Lung (tissue), 12 donors: ENCODE measurements around the gene CBLN1. TPM values are rescaled to one million over a fixed set of nuclear protein-coding genes. Genes with fewer than 3 reads are reported as not detected.

ENCODE experiments used
- ATAC-seq: fragments of 200-7000 bp; cut with Tn5 transposase; one replicate; pipeline ENCODE4 v1.9.1; 2020; ENCODE audit warnings: moderate number of reproducible peaks; ENCODE audit not compliant: insufficient read depth, low FRiP score
- DNase-seq, 3 donors: peaks; one replicate each; pipeline ENCODE4 v3.0.0-alpha.2; 2013 to 2017
- H3K27ac ChIP-seq, 2 donors: one replicate each; pipeline ENCODE4 v1.5.1; 2013; ENCODE audit warnings: mild to moderate bottlenecking in 2 of 2, moderate library complexity in 2 of 2, control low read depth in 1 of 2, inconsistent platforms in 1 of 2, low read depth in 1 of 2, low read length in 1 of 2
- H3K27me3 ChIP-seq, 3 donors: one replicate each; pipeline ENCODE4 v1.5.1; 2013; ENCODE audit warnings: low read length in 2 of 3; ENCODE audit not compliant: control insufficient read depth in 3 of 3, insufficient read depth in 3 of 3
- H3K36me3 ChIP-seq, 4 donors: one replicate each; pipeline ENCODE4 v1.5.1; 2013; ENCODE audit warnings: low read length in 4 of 4, mild to moderate bottlenecking in 1 of 4, moderate library complexity in 1 of 4; ENCODE audit not compliant: control insufficient read depth in 4 of 4, insufficient read depth in 4 of 4
- H3K4me1 ChIP-seq, 5 donors: one replicate each; pipeline ENCODE4 v1.5.1; 2013; ENCODE audit warnings: low read length in 5 of 5, mild to moderate bottlenecking in 2 of 5, moderate library complexity in 1 of 5; ENCODE audit not compliant: control insufficient read depth in 5 of 5, insufficient read depth in 5 of 5
- H3K4me3 ChIP-seq: one replicate; pipeline ENCODE4 v1.5.1; 2013; ENCODE audit warnings: mild to moderate bottlenecking, control low read depth, moderate library complexity
- H3K9ac ChIP-seq, 2 donors: one replicate each; pipeline ENCODE4 v1.5.1; 2013; ENCODE audit warnings: low read length in 2 of 2, control low read depth in 1 of 2; ENCODE audit not compliant: insufficient read depth in 1 of 2
- H3K9me3 ChIP-seq, 4 donors: one replicate each; pipeline ENCODE4 v1.5.1; 2013; ENCODE audit warnings: low read length in 3 of 4, mild to moderate bottlenecking in 1 of 4, moderate library complexity in 1 of 4; ENCODE audit not compliant: control insufficient read depth in 4 of 4, insufficient read depth in 3 of 4
- WGBS, 2 donors: extraction: QIAGEN DNeasy Blood & Tissue Kit; methylation state at CpG; one replicate each; pipeline ENCODE4 v1.1.7; 2013; 5-methylcytosine and 5-hydroxymethylcytosine counted together
- polyA plus RNA-seq, 2 donors: library from polyadenylated mRNA; stranded (reverse); fragments of 200-250 nt; gene quantifications; one replicate each; pipeline ENCODE4 v1.2.1, GENCODE V29; 2013
- total RNA-seq, 2 donors: library from RNA; depleted of rRNA in 1 of 2; stranded (reverse); fragments of >200 nt in 1 of 2; gene quantifications; one replicate each; pipeline ENCODE4 v1.2.1, GENCODE V29; 2014 to 2021
- TF ChIP-seq, protein P1 (sequence below): IDR thresholded peaks from 2 replicates; pipeline ENCODE4 v1.5.1; 2012; ENCODE audit warnings: mild to moderate bottlenecking; ENCODE audit errors: control extremely low read depth, extremely low read depth
- donor health status: control.
- donor health status: control.
- donor health status: Bipolar disorder and iron deficiency.
- donor health status: healthy.
- donor health status: DM: yes; HTN: yes; CAD: no.

CBLN1 gene
- total and polyA plus RNA-seq, 4 donors: 0.40 to 0.43 TPM; not detected in 2

DNA sequence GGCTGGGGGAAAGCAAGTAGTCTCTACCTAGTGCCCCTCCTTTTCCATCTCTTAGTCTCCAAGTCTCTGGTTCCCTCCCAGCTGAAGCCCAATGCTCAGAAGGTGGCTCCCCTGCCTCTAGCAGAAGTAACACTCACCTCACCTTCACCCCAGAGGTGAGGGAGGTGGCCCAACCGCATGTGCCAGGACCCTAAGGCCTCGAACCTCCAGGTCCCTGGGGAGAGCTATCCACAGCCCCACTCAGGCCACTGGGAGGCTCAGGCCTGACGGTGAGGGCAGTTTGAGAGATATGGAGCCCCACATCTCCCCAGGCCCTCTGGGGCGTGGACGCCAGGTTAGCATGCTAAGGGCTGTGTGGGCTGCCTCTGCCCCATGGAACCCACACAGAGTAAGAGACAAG is 5.8 kb downstream of the CBLN1 start:
- H3K27me3 ChIP-seq: peaks cover 13 to 85% (median 78%) of the 10 kb centered on the region in 3 donors
- no peak for DNase-seq

DNA sequence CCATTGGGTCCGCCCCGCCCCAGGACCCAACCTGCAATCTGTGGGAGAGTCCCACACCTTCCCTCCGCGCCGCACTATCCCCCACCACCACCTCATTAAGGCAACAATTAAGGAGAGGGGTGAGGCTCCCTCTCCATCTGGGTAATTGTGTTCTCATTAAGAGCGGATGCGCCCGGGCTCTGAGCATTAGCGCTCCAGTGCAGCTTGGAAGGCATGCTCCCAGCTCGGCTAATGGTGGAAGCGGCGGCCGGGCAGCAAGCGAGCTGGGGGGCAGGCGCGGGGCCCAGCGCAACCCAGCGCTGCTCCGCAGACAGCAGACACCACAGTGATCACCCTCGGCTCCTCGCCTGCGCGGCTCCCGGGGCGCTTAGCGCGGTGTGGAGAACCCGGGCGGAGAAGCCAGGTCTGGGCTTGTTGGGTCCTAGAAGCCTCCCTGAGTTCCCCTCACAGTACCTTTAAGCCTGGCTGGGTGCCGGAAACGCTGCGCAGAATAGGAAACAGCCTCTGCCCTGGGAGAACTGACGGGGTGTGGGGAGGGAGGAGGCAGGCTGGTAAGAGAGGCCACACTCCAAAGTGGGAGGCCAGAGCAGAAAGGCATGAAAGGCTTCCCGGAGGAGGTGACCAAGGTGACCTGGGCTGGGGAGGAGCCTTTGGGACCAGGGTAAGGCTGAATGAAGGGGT is 6.4 kb downstream of the CBLN1 start:
- H3K36me3 ChIP-seq: no peaks in the 10 kb centered on the region
- DNase-seq (no peak), ATAC-seq (no peak)
- 3 to 4% methylated on average over 34 of the region's 34 CpGs for WGBS, 2 donors
- TF ChIP-seq, protein P1, sequence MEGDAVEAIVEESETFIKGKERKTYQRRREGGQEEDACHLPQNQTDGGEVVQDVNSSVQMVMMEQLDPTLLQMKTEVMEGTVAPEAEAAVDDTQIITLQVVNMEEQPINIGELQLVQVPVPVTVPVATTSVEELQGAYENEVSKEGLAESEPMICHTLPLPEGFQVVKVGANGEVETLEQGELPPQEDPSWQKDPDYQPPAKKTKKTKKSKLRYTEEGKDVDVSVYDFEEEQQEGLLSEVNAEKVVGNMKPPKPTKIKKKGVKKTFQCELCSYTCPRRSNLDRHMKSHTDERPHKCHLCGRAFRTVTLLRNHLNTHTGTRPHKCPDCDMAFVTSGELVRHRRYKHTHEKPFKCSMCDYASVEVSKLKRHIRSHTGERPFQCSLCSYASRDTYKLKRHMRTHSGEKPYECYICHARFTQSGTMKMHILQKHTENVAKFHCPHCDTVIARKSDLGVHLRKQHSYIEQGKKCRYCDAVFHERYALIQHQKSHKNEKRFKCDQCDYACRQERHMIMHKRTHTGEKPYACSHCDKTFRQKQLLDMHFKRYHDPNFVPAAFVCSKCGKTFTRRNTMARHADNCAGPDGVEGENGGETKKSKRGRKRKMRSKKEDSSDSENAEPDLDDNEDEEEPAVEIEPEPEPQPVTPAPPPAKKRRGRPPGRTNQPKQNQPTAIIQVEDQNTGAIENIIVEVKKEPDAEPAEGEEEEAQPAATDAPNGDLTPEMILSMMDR: no peak
- H3K27ac ChIP-seq: no peak overlapping the region
- H3K4me3 ChIP-seq: no peak overlapping the region
- H3K9me3 ChIP-seq: peaks cover 0 to 9% (median 0%) of the 10 kb centered on the region in 4 donors
- H3K27me3 ChIP-seq: peaks cover 8 to 84% (median 73%) of the 10 kb centered on the region in 3 donors
- no peak overlapping the region for H3K9ac ChIP-seq
- H3K4me1 ChIP-seq: peaks cover 0 to 1% (median 0%) of the 10 kb centered on the region in 5 donors

More for the DNA sequence above, 5.8 kb downstream of the CBLN1 start:
- Histone ChIP-seq H3K4me1 (peaks cover 0 to 3% (median 0%) of the 10 kb centered on the region in 5 donors), H3K27ac (no peak overlapping the region), H3K4me3 (no peak overlapping the region), H3K9me3 (peaks cover 0 to 9% (median 0%) of the 10 kb centered on the region in 4 donors), H3K9ac (no peak overlapping the region), H3K36me3 (no peaks in the 10 kb centered on the region)
- ATAC-seq: no peak
- WGBS, 2 donors: 28 to 44% methylated on average over 5 of the region's 5 CpGs
- TF ChIP-seq, protein P1: no peak

DNA sequence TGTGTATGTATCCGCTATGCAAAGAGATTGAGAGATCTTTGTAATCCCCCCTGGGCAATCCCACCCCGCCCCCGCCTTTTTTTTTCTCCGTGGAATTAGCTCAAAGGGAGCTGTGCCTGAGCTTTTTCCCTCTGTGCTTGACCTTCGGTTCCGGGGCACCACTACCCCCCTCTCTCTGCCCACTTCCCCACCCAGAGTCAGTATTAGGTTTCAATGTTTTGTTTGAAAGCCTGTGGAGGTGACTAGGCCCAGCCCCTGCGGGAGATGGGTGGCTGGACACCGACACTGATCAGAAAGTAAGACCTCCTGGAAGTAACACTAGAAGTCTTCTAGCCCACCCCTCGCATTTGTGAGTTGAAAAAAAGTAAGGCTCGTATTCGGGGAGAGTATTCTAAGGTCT is 7.0 kb downstream of the CBLN1 start:
- Histone ChIP-seq H3K27me3 (peaks cover 8 to 78% (median 67%) of the 10 kb centered on the region in 3 donors), H3K27ac (no peak overlapping the region), H3K36me3 (no peaks in the 10 kb centered on the region), H3K9ac (no peak overlapping the region), H3K4me1 (no peaks in the 10 kb centered on the region), H3K4me3 (no peak overlapping the region), H3K9me3 (peaks cover 0 to 9% (median 0%) of the 10 kb centered on the region in 4 donors)
- ATAC-seq (no peak), DNase-seq (no peak)
- TF ChIP-seq, protein P1: no peak
- 4 to 6% methylated on average over 11 of the region's 11 CpGs for WGBS, 2 donors
